Measurements from ENCODE around the gene SARM1.
"Not testable (repeated sequence)": the region's sequence is repeated elsewhere in the genome, so short reads cannot be mapped to it uniquely, and the experiment has no call there.

Gene SARM1

GRCh38 chr17:28371245-28372202 is at the start of gene SARM1:
TSS of gene SARM1 (plus strand) at chr17:28371694. CDS start at chr17:28372033, 339 bp downstream.
- DNase-seq: peak; percentile 93 to 94

- no peak for DNase-seq
These were observed 47.2 kb upstream of the SARM1 start for GRCh38 chr17:28324267-28324745.

GRCh38 chr17:28324781-28325180 is 46.7 kb upstream of the SARM1 start:
- no peak for DNase-seq

DNA sequence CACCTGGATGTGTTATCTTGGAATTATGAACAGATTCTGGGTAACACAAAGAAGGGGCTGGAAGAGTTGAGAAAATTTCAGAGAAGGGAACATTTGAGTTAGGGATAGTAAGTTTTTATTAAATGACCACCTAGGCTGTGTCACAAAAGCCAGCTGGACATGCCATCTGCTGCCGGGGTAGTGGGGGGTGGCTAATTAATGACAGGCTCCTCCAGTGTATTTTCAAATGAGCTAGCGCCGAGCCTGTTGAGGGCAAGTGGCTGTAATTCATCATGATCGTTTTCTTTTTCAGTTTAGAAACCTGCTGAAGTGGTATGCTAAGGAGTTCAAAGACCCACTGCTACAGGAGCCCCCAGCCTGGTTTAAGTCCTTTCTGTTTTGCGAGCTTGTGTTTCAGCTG is 46.3 kb upstream of the SARM1 start:
- no peak for DNase-seq

DNA sequence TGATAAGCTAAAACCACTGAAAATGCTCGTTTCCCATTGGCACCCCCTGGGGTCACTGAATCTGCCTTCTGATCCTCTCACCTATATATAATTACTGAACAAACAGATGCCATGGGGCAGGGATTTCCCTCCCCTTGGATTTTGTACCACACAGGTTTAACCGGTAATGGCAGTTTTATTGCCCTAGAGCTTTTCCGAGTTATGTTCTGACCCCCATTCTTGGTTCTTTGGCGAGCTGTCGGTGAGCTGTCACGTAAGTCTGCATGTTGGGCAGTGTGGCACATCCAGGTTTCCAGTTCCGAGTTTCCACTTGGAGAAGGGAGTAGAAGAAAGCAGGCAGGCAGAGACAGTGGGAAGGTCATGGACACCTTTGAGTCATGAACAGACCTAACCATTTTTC is 45.4 kb upstream of the SARM1 start:
- DNase-seq: no peak

GRCh38 chr17:28327031-28327607 is 44.4 kb upstream of the SARM1 start:
- DNase-seq: peak; percentile 32 to 41

DNA sequence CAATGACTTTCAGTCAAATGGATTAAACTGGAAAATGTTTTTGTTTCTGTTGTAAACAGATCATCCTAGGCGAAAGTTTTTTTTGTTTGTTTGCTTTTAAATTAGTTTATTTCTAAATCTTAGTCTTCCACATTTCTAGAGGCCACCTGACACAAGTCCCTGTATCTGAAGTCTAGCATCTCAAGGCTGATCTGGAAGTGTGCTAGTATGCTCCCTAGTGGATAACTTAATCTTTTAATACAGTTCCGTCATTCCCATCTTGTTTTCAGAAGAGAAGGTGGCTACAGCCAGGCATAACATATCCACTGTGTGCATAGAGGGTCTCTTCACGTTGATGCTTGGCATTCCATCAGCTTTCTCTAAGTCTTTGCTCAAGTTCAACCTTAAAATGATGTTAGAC is 43.8 kb upstream of the SARM1 start:
- DNase-seq: no peak

GRCh38 chr17:28328325-28328724 is 43.2 kb upstream of the SARM1 start:
- no peak for DNase-seq

GRCh38 chr17:28330671-28331070 is 40.8 kb upstream of the SARM1 start:
- no peak for DNase-seq

DNA sequence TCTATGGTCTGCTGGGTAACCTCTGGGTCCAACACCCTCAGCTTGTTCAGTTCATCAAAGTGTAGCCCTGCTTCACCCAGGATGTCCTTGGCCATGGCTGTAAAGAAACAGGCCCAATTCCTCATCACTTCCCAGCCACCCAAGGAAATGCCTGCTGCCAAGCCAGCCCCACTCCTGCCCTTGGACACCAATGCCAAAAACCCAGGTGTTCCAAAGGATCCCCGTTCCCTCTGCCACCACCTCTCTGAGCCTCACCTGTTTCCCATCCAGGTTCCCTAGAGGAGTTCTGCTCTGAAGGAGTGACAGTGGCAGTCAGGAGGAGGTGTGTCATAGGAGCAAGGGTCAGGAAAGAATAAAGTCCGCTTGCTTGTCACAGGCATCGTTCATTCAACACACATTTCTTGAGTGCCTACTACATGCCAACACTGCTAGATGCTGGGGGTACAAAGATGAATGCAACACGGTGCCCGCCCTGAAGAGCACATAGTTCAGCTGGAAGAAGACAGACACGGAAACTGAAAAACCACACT is 39.5 kb upstream of the SARM1 start:
- DNase-seq: no peak

GRCh38 chr17:28333083-28333746 is 38.3 kb upstream of the SARM1 start:
- DNase-seq: no peak

DNA sequence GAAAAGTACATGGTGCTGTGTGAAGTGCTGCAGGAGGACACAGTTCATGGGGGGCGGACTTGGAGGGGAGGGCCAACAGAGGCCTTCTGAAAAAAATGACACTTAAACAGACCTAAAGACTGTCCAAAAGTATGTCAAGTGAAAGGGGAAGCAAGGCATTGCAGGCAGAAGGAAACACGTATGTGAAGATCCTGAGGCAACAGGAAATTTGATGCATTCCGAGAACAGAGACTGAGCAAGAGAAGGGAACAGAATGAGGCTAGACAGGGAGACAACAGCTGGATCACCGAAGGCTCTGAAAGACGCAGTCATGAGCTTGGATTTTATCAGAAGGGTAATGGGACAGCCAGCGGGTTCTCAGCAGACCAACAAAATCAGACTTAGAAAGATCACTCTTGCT is 37.3 kb upstream of the SARM1 start:
- DNase-seq: no peak

DNA sequence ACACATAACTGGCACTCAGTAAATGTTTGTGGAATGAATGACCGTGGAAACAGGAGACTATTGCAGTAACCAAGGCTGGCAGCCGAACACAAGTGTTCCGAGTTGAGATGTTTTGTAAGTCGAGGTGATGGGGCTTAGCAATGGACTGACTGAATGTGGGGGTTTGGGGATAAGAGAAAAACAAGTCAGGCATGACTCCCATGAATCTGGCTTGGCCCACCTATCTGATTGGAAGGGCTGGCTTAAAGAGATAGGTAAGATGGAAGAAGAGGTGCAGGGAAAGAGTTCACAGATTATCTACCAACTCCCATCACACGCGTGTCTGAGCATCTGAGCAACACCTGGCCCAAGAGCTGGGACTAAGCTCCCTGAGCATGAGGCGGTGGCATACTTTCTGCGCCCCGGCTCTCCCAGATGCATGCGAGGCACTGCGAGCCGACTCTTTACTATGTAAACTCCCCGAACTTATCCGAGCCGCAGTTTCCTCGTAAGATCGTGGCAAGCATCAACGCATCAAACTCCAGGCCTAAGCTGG is 36.8 kb upstream of the SARM1 start:
- no peak for DNase-seq

- peak; percentile 94 to 98 for DNase-seq
These were observed 36.1 kb upstream of the SARM1 start, which contains the start of the genes IFT20 and TNFAIP1 for GRCh38 chr17:28335201-28335958. TSS of gene IFT20 (minus strand) at chr17:28335472. CDS start at chr17:28331985, 3,487 bp downstream. TSS of gene TNFAIP1 (plus strand) at chr17:28335761. CDS start at chr17:28339522, 3,761 bp downstream.

DNA sequence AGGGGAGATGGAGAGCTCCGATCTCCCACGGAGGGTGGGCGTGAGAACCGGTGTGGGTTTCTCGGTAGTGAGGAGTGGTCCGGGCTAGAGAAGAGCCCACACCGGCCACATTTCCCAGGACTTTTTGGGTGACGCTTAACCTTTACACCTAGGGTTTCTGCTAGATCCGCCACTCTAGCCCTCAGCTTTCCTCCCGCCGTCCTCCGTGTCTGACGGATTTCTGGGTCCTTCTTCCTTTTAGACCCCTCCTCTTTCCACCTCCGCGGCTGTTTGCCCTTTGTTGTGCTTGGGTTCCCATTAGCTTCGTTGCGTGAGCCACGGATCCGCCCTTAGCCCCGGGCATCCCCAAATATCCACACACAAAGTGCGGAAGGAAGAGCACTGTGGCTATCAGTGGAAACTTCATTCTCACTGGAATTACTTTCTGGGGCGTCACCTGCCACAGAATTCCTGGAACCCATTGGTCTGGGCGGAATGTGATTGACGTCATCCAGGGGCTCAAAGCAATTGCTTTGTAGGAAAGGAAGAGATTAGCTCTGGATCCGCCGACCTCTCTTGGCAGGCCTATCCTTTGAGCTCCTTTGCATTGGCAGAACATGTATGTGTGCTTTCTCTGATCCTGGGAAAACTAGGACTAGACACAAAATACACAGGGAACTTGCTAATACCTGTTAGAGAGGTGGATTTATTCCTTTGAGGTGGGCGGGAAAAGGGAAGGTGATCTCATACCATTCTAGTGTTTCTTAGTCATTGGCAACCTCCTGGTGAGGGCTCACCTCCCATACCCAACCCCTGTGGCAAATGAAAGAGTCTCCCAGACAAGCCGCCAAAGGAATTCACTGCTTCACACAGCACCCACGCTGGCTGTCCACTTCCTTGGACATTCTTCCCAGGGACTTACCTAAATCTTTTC is 35.3 kb upstream of the SARM1 start:
- peak in 1 of 2 experiments; percentile 33 for DNase-seq

DNA sequence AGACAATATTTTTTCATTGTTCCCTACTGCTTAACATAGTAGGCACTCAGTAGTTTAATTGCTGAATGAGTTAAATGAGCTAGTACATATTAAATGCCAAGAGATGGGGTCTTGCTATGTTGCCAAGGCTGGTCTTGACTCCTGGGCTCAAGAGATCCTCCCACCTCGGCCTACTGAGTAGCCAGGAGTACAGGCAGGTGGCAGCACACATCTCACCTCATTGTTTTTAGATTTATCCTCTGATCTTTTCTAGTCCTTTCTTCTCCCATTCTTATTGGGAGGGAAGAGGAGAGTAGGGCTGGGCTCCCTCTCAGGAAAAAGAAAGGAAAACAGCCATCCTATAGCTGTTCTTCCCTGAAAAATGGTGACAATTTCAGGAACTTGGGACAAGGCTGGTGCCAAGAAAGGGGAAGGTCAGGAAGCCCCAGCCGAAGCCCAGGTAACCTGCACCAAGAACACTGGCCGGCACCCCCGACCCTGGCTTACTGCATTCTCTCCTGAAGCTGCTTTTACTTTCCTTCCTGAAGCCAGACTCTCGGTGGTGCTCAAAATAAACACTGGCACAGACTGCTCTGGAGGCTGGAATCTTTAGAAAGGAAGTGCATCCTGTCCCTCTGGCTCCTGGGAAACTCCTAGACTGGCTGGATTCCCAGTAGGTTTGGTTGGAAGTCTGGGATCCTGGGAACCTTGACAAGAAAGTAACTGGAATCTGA is 33.3 kb upstream of the SARM1 start:
- DNase-seq: no peak

- not testable (repeated sequence) for DNase-seq
These were observed 32.7 kb upstream of the SARM1 start for GRCh38 chr17:28338769-28339212.

DNA sequence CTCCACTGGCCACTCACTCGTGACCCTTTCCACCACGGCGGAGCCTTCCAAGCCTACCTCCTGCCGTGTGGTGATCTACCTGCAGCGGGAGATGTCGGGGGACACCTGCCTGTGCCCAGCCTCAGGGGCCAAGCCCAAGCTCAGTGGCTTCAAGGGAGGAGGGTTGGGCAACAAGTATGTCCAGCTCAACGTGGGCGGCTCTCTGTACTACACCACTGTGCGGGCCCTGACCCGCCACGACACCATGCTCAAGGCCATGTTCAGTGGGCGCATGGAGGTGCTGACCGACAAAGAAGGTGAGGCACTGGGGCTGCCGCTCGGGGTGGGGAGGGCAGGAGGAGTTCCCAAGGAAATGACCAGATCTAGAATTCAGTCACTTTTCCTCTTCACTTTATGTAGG is 32.1 kb upstream of the SARM1 start:
- no peak for DNase-seq

DNA sequence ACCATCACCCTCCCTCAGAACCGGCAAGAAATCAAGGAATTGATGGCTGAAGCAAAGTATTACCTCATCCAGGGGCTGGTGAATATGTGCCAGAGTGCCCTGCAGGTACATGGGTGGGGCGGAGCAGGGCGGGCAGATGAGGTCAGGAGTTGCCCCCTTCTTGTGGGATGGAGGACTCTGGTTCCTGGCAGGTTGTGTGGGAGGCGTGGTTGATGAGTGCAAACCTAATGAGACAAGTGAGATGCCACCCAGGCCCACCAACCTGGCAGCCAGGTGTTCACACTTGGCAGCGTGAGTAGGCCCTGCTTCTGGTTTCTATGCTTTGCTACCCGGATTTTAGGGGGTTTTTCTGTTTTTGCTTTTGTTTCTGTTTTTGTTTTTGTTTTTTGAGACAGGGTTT is 31.1 kb upstream of the SARM1 start:
- DNase-seq: no peak

- no peak for DNase-seq
These were observed 30.0 kb upstream of the SARM1 start for GRCh38 chr17:28341516-28341915.

Measured in activated CD4-positive, alpha-beta T cell treated with anti-CD3 and anti-CD28 coated beads, Interleukin-2, amount 50 U/mL, for 48 hours (primary cell).